OCI-LY3 (cell line): ENCODE measurements around the gene URM1.

ENCODE experiments used
- EZH2phosphoT487 ChIP-seq: fragments of 200-600 bp; shearing (Covaris generic); IDR thresholded peaks from 2 replicates; pipeline ENCODE4 v1.6.1; 2018; ENCODE audit warnings: antibody characterized with exemption, mixed run types, low read depth
- TF ChIP-seq, protein P1 (sequence below): fragments of 200-600, 300-600 bp; sonication (generic); IDR thresholded peaks from 2 replicates; pipeline ENCODE4 v1.5.1; 2014; ENCODE audit warnings: antibody characterized with exemption, low read length, low read depth

DNA sequence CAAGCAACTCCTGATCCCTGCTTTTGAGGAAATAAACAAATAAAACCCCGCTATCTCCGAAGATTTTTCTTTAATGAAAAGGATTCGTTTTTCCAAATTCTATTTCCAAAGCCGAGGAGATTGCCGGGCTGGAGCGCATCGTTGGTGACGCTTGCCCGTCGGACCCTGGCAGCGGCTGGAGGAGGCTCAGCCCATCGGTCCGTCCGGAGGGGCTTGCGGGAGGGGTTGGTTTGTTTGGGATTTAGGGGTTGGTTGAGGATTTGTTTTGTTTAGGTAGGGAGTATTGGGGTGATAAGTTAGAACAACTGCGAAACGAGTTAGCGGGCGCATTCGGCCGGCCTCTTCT is 20.8 kb downstream of the URM1 start:
- TF ChIP-seq, protein P1, sequence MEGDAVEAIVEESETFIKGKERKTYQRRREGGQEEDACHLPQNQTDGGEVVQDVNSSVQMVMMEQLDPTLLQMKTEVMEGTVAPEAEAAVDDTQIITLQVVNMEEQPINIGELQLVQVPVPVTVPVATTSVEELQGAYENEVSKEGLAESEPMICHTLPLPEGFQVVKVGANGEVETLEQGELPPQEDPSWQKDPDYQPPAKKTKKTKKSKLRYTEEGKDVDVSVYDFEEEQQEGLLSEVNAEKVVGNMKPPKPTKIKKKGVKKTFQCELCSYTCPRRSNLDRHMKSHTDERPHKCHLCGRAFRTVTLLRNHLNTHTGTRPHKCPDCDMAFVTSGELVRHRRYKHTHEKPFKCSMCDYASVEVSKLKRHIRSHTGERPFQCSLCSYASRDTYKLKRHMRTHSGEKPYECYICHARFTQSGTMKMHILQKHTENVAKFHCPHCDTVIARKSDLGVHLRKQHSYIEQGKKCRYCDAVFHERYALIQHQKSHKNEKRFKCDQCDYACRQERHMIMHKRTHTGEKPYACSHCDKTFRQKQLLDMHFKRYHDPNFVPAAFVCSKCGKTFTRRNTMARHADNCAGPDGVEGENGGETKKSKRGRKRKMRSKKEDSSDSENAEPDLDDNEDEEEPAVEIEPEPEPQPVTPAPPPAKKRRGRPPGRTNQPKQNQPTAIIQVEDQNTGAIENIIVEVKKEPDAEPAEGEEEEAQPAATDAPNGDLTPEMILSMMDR = no peak
- TF ChIP-seq EZH2phosphoT487 = no peak
